Astrocyte (in vitro differentiated cells and primary cell): ENCODE data around the gene TMEM156. TPM values are rescaled to one million over a fixed set of nuclear protein-coding genes. Genes with fewer than 3 reads are reported as not detected.
A peak's percentile ranks its signal among the peaks of the same experiment; 100 is the strongest.

Experiments
- DNase-seq: peaks from one replicate; pipeline ENCODE4 v3.0.0-alpha.2; 2010; ENCODE audit warnings: low read depth
- FAIRE-seq: peaks from 2 replicates; lab custom pipeline; 2011; peaks lifted over from hg19 to GRCh38; lab: Jason Lieb, UNC
- H2AFZ ChIP-seq: 2 replicates; pipeline ENCODE4 v1.6.0; 2012; ENCODE audit warnings: low read depth, low read length, inconsistent platforms
- H3K27ac ChIP-seq: 2 replicates; pipeline ENCODE4 v1.5.1; 2011; ENCODE audit warnings: low read depth, low read length, inconsistent platforms
- H3K27me3 ChIP-seq: 2 replicates; pipeline ENCODE4 v1.6.0; 2011; ENCODE audit warnings: low read length, inconsistent platforms; ENCODE audit not compliant: insufficient read depth
- H3K36me3 ChIP-seq: 2 replicates; pipeline ENCODE4 v1.5.1; 2011; ENCODE audit warnings: low read length, inconsistent platforms; ENCODE audit not compliant: insufficient read depth
- H3K4me1 ChIP-seq: 2 replicates; pipeline ENCODE4 v1.5.1; 2011; ENCODE audit warnings: low read length, inconsistent platforms; ENCODE audit not compliant: insufficient read depth
- H3K4me2 ChIP-seq: 2 replicates; pipeline ENCODE4 v1.6.0; 2012; ENCODE audit warnings: low read length, inconsistent platforms
- H3K4me3 ChIP-seq: 2 replicates; pipeline ENCODE4 v1.5.1; 2011; ENCODE audit warnings: low read depth, mild to moderate bottlenecking, low read length, inconsistent platforms; ENCODE audit not compliant: insufficient read depth
- H3K79me2 ChIP-seq: 2 replicates; pipeline ENCODE4 v1.6.0; 2012; ENCODE audit warnings: mild to moderate bottlenecking, low read length, inconsistent platforms; ENCODE audit not compliant: insufficient read depth
- H3K9ac ChIP-seq: 2 replicates; pipeline ENCODE4 v1.6.0; 2012; ENCODE audit warnings: mild to moderate bottlenecking, low read length, inconsistent platforms
- H3K9me3 ChIP-seq: 2 replicates; pipeline ENCODE4 v1.5.1; 2012; ENCODE audit warnings: low read depth, mild to moderate bottlenecking, low read length, inconsistent platforms; ENCODE audit not compliant: insufficient read depth
- H4K20me1 ChIP-seq: 2 replicates; pipeline ENCODE4 v1.6.0; 2012; ENCODE audit warnings: low read length, inconsistent platforms; ENCODE audit not compliant: insufficient read depth
- H3K27ac Mint-ChIP-seq: one replicate; pipeline ENCODE4 v1.8.0; 2021; ENCODE audit warnings: mild to moderate bottlenecking, mixed read lengths; ENCODE audit not compliant: unreplicated experiment
- H3K27me3 Mint-ChIP-seq: one replicate; pipeline ENCODE4 v1.8.0; 2021; ENCODE audit warnings: low read depth, mixed read lengths; ENCODE audit not compliant: unreplicated experiment
- H3K36me3 Mint-ChIP-seq: one replicate; pipeline ENCODE4 v1.8.0; 2021; ENCODE audit warnings: low read depth, mixed read lengths; ENCODE audit not compliant: unreplicated experiment
- H3K4me1 Mint-ChIP-seq: one replicate; pipeline ENCODE4 v1.8.0; 2021; ENCODE audit warnings: low read depth, mixed read lengths; ENCODE audit not compliant: unreplicated experiment
- H3K4me3 Mint-ChIP-seq: one replicate; pipeline ENCODE4 v1.8.0; 2021; ENCODE audit warnings: mild to moderate bottlenecking, moderate library complexity, mixed read lengths; ENCODE audit not compliant: unreplicated experiment
- H3K9me3 Mint-ChIP-seq: one replicate; pipeline ENCODE4 v1.8.0; 2021; ENCODE audit warnings: mild to moderate bottlenecking, mixed read lengths; ENCODE audit not compliant: unreplicated experiment
- EZH2 ChIP-seq: IDR thresholded peaks from 2 replicates; pipeline ENCODE4 v1.6.1; 2012; ENCODE audit warnings: mild to moderate bottlenecking, low read length, inconsistent platforms; ENCODE audit not compliant: insufficient read depth
- total RNA-seq: library from RNA; stranded (reverse); gene quantifications from 2 replicates; pipeline ENCODE4 v1.2.1, GENCODE V29; 2021
- TF ChIP-seq, protein P1 (sequence below): IDR thresholded peaks from 2 replicates; pipeline ENCODE4 v1.5.1; 2011; ENCODE audit warnings: low read depth, mild to moderate bottlenecking, inconsistent platforms, low read length, moderate library complexity; ENCODE audit not compliant: insufficient read depth

Gene TMEM156
- total RNA-seq, 1 donor from 2014 or later, result 0.59 TPM

DNA sequence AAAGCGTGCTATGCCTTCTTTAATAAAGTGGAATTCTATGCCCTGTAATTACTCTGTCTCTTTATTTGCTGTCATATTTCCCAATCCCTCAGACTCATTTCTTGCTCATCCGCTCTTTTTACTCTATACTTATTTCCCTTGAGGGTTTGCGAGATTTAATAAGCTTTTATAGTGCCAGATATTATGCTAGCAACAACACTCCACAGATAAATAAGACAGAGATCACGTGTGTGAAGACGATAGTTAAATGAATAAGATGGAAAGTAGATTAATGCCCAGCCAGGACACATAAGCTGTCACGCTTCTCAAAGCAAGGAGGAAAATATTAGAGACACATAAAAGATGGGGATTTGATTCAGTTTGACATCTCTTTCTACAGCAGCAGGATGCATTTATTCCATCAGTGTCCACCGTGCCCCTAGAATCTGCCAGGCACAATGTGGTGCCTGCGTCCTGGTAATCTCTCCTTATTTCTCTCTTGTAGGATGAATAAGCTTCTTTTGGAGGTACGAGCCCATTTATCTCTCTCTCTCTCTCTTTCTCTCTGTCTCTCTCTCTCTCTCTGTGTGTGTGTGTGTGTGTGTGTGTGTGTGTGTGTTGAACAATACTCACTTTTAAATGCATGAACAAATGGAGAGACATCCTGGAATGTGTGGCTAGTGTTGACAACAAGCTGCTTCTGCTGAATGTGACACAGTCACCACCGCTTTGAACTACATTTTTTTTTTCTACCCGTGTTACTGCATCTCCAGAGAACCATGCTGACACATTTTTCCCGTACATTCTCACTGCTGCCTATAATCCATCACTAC lies 48.2 kb downstream of the TMEM156 start:
- no peaks in the 10 kb centered on the region for H3K27me3 ChIP-seq
- no peaks in the 10 kb centered on the region for H3K36me3 Mint-ChIP-seq
- H3K4me1 Mint-ChIP-seq, result peaks cover 34% of the 10 kb centered on the region
- no peaks in the 10 kb centered on the region for H3K27me3 Mint-ChIP-seq
- no peaks in the 10 kb centered on the region for H3K9me3 ChIP-seq
- H3K9me3 Mint-ChIP-seq, result no peaks in the 10 kb centered on the region
- no peak overlapping the region for H3K9ac ChIP-seq
- no peak overlapping the region for H3K4me3 ChIP-seq
- TF ChIP-seq EZH2, result no peak
- TF ChIP-seq, protein P1, sequence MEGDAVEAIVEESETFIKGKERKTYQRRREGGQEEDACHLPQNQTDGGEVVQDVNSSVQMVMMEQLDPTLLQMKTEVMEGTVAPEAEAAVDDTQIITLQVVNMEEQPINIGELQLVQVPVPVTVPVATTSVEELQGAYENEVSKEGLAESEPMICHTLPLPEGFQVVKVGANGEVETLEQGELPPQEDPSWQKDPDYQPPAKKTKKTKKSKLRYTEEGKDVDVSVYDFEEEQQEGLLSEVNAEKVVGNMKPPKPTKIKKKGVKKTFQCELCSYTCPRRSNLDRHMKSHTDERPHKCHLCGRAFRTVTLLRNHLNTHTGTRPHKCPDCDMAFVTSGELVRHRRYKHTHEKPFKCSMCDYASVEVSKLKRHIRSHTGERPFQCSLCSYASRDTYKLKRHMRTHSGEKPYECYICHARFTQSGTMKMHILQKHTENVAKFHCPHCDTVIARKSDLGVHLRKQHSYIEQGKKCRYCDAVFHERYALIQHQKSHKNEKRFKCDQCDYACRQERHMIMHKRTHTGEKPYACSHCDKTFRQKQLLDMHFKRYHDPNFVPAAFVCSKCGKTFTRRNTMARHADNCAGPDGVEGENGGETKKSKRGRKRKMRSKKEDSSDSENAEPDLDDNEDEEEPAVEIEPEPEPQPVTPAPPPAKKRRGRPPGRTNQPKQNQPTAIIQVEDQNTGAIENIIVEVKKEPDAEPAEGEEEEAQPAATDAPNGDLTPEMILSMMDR, result no peak
- H3K4me2 ChIP-seq, result peak overlapping the region; percentile 46
- H3K27ac Mint-ChIP-seq, result peak overlapping the region; percentile 45
- H4K20me1 ChIP-seq, result no peaks in the 10 kb centered on the region
- H3K4me3 Mint-ChIP-seq, result peak overlapping the region; percentile 58
- H3K79me2 ChIP-seq, result no peaks in the 10 kb centered on the region
- peak overlapping the region; percentile 57 for H2AFZ ChIP-seq
- H3K4me1 ChIP-seq, result peaks cover 21% of the 10 kb centered on the region
- peak; percentile 73 for DNase-seq
- no peak overlapping the region for H3K27ac ChIP-seq
- H3K36me3 ChIP-seq, result no peaks in the 10 kb centered on the region
- no peak for FAIRE-seq

DNA sequence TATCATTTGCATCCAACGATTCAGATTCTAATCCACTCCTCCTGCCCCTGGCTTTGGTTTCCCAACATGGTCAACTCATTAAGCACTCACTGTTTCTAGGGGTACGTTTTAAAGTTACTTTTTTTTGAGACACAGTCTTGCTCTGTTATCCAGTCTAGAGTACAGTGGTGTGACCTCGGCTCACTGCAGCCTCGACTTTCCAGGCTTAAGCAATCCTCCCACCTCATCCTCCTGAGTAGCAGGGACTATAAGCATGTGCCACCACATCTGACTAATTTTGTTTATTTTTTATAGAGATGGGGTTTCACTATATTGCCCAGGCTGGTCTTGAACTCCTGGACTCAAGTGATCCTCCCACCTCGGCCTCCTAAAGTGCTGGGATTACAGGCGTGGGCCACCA lies 48.9 kb downstream of the TMEM156 start:
- no peak overlapping the region for H2AFZ ChIP-seq

More for the DNA sequence above, 48.9 kb downstream of the TMEM156 start:
- FAIRE-seq (no peak), DNase-seq (no peak)
- no peaks in the 10 kb centered on the region for H3K36me3 Mint-ChIP-seq
- H3K27ac Mint-ChIP-seq, result no peak overlapping the region
- TF ChIP-seq, protein P1, result no peak
- TF ChIP-seq EZH2, result no peak
- no peaks in the 10 kb centered on the region for H3K27me3 ChIP-seq
- H4K20me1 ChIP-seq, result no peaks in the 10 kb centered on the region
- no peak overlapping the region for H3K4me2 ChIP-seq
- H3K4me1 Mint-ChIP-seq, result peaks cover 34% of the 10 kb centered on the region
- no peaks in the 10 kb centered on the region for H3K79me2 ChIP-seq
- no peak overlapping the region for H3K4me3 Mint-ChIP-seq
- H3K4me1 ChIP-seq, result peaks cover 21% of the 10 kb centered on the region
- H3K36me3 ChIP-seq, result no peaks in the 10 kb centered on the region
- no peak overlapping the region for H3K27ac ChIP-seq
- no peaks in the 10 kb centered on the region for H3K9me3 ChIP-seq
- no peak overlapping the region for H3K9ac ChIP-seq
- H3K4me3 ChIP-seq, result no peak overlapping the region
- H3K27me3 Mint-ChIP-seq, result no peaks in the 10 kb centered on the region
- no peaks in the 10 kb centered on the region for H3K9me3 Mint-ChIP-seq
